ENCODE measurements around the gene ANKRD12. TPM values are rescaled to one million over a fixed set of nuclear protein-coding genes. Genes with fewer than 3 reads are reported as not detected.

ANKRD12 gene
- total RNA-seq, 1 experiment from 2014 or later, result 16.8 TPM

GRCh38 chr18:9201224-9201623, 64.6 kb downstream of the ANKRD12 start:
- Histone ChIP-seq H3K4me2 (ENCODE audit: low read depth, low read length, poor library complexity, severe bottlenecking) (no peak overlapping the region), H4K20me1 (ENCODE audit: insufficient read depth, low read depth, low read length) (no peaks in the 10 kb centered on the region), H2AFZ (ENCODE audit: low read length) (no peak overlapping the region), H3K79me2 (ENCODE audit: low read length) (peaks cover 33% of the 10 kb centered on the region), H3K4me1 (ENCODE audit: low read length) (no peaks in the 10 kb centered on the region), H3K9ac (ENCODE audit: low read length) (no peak overlapping the region), H3K27ac (ENCODE audit: low read length) (no peak overlapping the region), H3K9me2 (replicated peaks; ENCODE audit: insufficient read depth, low read length) (no peaks in the 10 kb centered on the region), H3K4me3 (ENCODE audit: low read length) (no peak overlapping the region), H3K9me3 (ENCODE audit: low read length) (no peaks in the 10 kb centered on the region), H3K27me3 (ENCODE audit: low read length) (no peaks in the 10 kb centered on the region), H3K36me3 (ENCODE audit: insufficient read depth, low read length) (no peaks in the 10 kb centered on the region)
- DNase-seq, result no peak

- H3K79me2 ChIP-seq (ENCODE audit: low read length), result peaks cover 41% of the 10 kb centered on the region
- no peak overlapping the region for H3K9ac ChIP-seq (ENCODE audit: low read length)
- H3K4me1 ChIP-seq (ENCODE audit: low read length), result no peaks in the 10 kb centered on the region
Measured at GRCh38 chr18:9204659-9205058, 68.1 kb downstream of the ANKRD12 start.

DNA sequence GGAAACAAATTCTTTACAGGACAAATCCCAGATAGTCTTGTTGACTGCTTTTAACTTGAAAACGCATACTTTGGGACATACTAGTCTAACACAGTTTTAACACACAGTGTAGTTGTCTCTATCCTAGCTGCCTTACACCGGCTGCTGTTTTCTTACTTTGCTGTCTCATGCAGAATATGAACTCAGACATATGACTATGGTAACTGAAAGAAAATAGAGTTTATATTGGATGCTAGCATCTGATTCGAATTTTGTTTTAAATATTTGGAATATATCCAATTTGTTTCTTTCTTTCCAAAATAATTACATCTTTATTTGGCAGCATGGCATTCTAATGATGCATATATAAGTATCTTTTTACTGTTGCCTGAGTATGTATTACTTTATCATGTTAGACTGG, 69.8 kb downstream of the ANKRD12 start:
- Histone ChIP-seq H3K27me3 (ENCODE audit: low read length) (no peaks in the 10 kb centered on the region), H3K9ac (ENCODE audit: low read length) (no peak overlapping the region), H3K9me3 (ENCODE audit: low read length) (no peaks in the 10 kb centered on the region), H3K9me2 (replicated peaks; ENCODE audit: insufficient read depth, low read length) (no peaks in the 10 kb centered on the region), H3K79me2 (ENCODE audit: low read length) (peaks cover 32% of the 10 kb centered on the region), H3K4me1 (ENCODE audit: low read length) (peaks cover 12% of the 10 kb centered on the region), H4K20me1 (ENCODE audit: insufficient read depth, low read depth, low read length) (no peaks in the 10 kb centered on the region), H3K4me2 (ENCODE audit: low read depth, low read length, poor library complexity, severe bottlenecking) (no peak overlapping the region), H2AFZ (ENCODE audit: low read length) (no peak overlapping the region), H3K27ac (ENCODE audit: low read length) (no peak overlapping the region), H3K4me3 (ENCODE audit: low read length) (no peak overlapping the region), H3K36me3 (ENCODE audit: insufficient read depth, low read length) (peaks cover 11% of the 10 kb centered on the region; the same call in 1 of the 2 replicates)
- DNase-seq, result no peak

More at GRCh38 chr18:9204659-9205058, 68.1 kb downstream of the ANKRD12 start:
- Histone ChIP-seq H3K36me3 (ENCODE audit: insufficient read depth, low read length) (peaks cover 3% of the 10 kb centered on the region; the same call in 1 of the 2 replicates), H3K4me2 (ENCODE audit: low read depth, low read length, poor library complexity, severe bottlenecking) (no peak overlapping the region), H3K27me3 (ENCODE audit: low read length) (no peaks in the 10 kb centered on the region), H2AFZ (ENCODE audit: low read length) (no peak overlapping the region), H4K20me1 (ENCODE audit: insufficient read depth, low read depth, low read length) (no peaks in the 10 kb centered on the region), H3K4me3 (ENCODE audit: low read length) (no peak overlapping the region), H3K9me2 (replicated peaks; ENCODE audit: insufficient read depth, low read length) (no peaks in the 10 kb centered on the region), H3K9me3 (ENCODE audit: low read length) (no peaks in the 10 kb centered on the region), H3K27ac (ENCODE audit: low read length) (no peak overlapping the region)
- no peak for DNase-seq

GRCh38 chr18:9209279-9209678, 72.7 kb downstream of the ANKRD12 start:
- Histone ChIP-seq H3K9me3 (ENCODE audit: low read length) (no peaks in the 10 kb centered on the region), H4K20me1 (ENCODE audit: insufficient read depth, low read depth, low read length) (no peaks in the 10 kb centered on the region), H3K4me3 (ENCODE audit: low read length) (no peak overlapping the region), H3K36me3 (ENCODE audit: insufficient read depth, low read length) (peaks cover 25% of the 10 kb centered on the region; the same call in 1 of the 2 replicates), H3K4me2 (ENCODE audit: low read depth, low read length, poor library complexity, severe bottlenecking) (no peak overlapping the region), H3K79me2 (ENCODE audit: low read length) (peaks cover 23% of the 10 kb centered on the region), H3K27me3 (ENCODE audit: low read length) (no peaks in the 10 kb centered on the region), H3K27ac (ENCODE audit: low read length) (no peak overlapping the region), H2AFZ (ENCODE audit: low read length) (no peak overlapping the region), H3K4me1 (ENCODE audit: low read length) (peaks cover 17% of the 10 kb centered on the region), H3K9me2 (replicated peaks; ENCODE audit: insufficient read depth, low read length) (no peaks in the 10 kb centered on the region), H3K9ac (ENCODE audit: low read length) (no peak overlapping the region)
- DNase-seq, result no peak

DNA sequence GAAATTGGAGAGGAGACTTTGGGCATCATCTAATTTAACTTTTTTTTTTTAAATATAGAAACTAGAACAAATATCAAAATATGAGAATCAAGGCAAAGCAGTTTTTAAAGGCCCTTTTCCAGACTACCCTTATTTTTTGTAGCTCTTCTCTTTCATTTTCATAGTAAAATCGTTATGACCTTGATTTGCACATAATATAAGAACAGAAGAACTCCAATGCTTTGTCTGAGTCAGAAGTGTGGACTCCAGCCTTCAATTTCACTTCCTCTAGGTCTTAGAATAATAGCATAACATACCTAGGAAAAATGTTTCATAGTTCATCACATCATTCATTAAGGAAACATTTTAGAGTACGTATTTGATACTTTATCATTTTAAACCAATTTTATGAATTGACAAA, 74.4 kb downstream of the ANKRD12 start:
- Histone ChIP-seq H3K36me3 (ENCODE audit: insufficient read depth, low read length) (peaks cover 25% of the 10 kb centered on the region; the same call in 1 of the 2 replicates), H3K9ac (ENCODE audit: low read length) (no peak overlapping the region), H3K4me3 (ENCODE audit: low read length) (no peak overlapping the region), H3K27ac (ENCODE audit: low read length) (no peak overlapping the region), H3K4me2 (ENCODE audit: low read depth, low read length, poor library complexity, severe bottlenecking) (no peak overlapping the region), H4K20me1 (ENCODE audit: insufficient read depth, low read depth, low read length) (no peaks in the 10 kb centered on the region), H2AFZ (ENCODE audit: low read length) (no peak overlapping the region), H3K27me3 (ENCODE audit: low read length) (no peaks in the 10 kb centered on the region), H3K79me2 (ENCODE audit: low read length) (peaks cover 15% of the 10 kb centered on the region), H3K9me2 (replicated peaks; ENCODE audit: insufficient read depth, low read length) (no peaks in the 10 kb centered on the region), H3K4me1 (ENCODE audit: low read length) (peaks cover 17% of the 10 kb centered on the region), H3K9me3 (ENCODE audit: low read length) (no peaks in the 10 kb centered on the region)
- DNase-seq, result no peak

DNA sequence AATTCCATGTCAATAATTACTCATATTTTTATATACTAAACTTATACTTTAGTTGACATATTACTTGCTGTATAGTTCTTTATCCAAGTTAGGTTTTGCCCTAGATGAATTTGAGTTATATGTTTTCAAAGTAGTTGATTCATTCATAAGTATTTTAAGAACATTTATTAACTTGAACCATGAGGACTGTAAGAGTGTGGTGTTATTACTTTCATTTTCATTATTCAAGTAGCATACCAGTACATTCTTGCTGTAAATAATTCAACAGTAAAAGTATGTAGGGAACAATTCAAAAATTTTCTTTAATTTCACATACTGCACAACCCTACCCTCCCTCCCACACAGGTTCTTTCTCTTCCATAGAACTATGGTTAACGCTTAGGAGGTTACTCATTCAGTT, 75.4 kb downstream of the ANKRD12 start:
- peaks cover 17% of the 10 kb centered on the region for H3K4me1 ChIP-seq (ENCODE audit: low read length)
- no peak overlapping the region for H3K27ac ChIP-seq (ENCODE audit: low read length)
- peaks cover 11% of the 10 kb centered on the region for H3K79me2 ChIP-seq (ENCODE audit: low read length)
- no peaks in the 10 kb centered on the region for H4K20me1 ChIP-seq (ENCODE audit: insufficient read depth, low read depth, low read length)
- no peak overlapping the region for H3K4me3 ChIP-seq (ENCODE audit: low read length)
- no peaks in the 10 kb centered on the region for H3K27me3 ChIP-seq (ENCODE audit: low read length)
- no peak overlapping the region for H2AFZ ChIP-seq (ENCODE audit: low read length)
- no peak overlapping the region for H3K9ac ChIP-seq (ENCODE audit: low read length)
- H3K9me3 ChIP-seq (ENCODE audit: low read length), result no peaks in the 10 kb centered on the region
- peaks cover 25% of the 10 kb centered on the region; the same call in 1 of the 2 replicates for H3K36me3 ChIP-seq (ENCODE audit: insufficient read depth, low read length)
- H3K9me2 ChIP-seq (replicated peaks; ENCODE audit: insufficient read depth, low read length), result no peaks in the 10 kb centered on the region
- no peak for DNase-seq
- no peak overlapping the region for H3K4me2 ChIP-seq (ENCODE audit: low read depth, low read length, poor library complexity, severe bottlenecking)

GRCh38 chr18:9215221-9215933, 78.8 kb downstream of the ANKRD12 start:
- H4K20me1 ChIP-seq (ENCODE audit: insufficient read depth, low read depth, low read length), result no peaks in the 10 kb centered on the region
- no peaks in the 10 kb centered on the region for H3K27me3 ChIP-seq (ENCODE audit: low read length)
- H3K4me2 ChIP-seq (ENCODE audit: low read depth, low read length, poor library complexity, severe bottlenecking), result no peak overlapping the region
- no peaks in the 10 kb centered on the region for H3K9me3 ChIP-seq (ENCODE audit: low read length)
- peaks cover 19% of the 10 kb centered on the region for H3K36me3 ChIP-seq (ENCODE audit: insufficient read depth, low read length)
- H3K9me2 ChIP-seq (replicated peaks; ENCODE audit: insufficient read depth, low read length), result no peaks in the 10 kb centered on the region
- no peak overlapping the region for H2AFZ ChIP-seq (ENCODE audit: low read length)
- H3K4me3 ChIP-seq (ENCODE audit: low read length), result no peak overlapping the region
- peaks cover 3% of the 10 kb centered on the region; the same call in 1 of the 2 replicates for H3K79me2 ChIP-seq (ENCODE audit: low read length)
- no peak overlapping the region for H3K27ac ChIP-seq (ENCODE audit: low read length)
- peaks cover 16% of the 10 kb centered on the region for H3K4me1 ChIP-seq (ENCODE audit: low read length)
- no peak overlapping the region for H3K9ac ChIP-seq (ENCODE audit: low read length)
- DNase-seq, result no peak

- no peaks in the 10 kb centered on the region for H3K27me3 ChIP-seq (ENCODE audit: low read length)
- DNase-seq, result no peak
- no peak overlapping the region for H3K4me3 ChIP-seq (ENCODE audit: low read length)
- no peak overlapping the region for H3K4me2 ChIP-seq (ENCODE audit: low read depth, low read length, poor library complexity, severe bottlenecking)
- H3K9me2 ChIP-seq (replicated peaks; ENCODE audit: insufficient read depth, low read length), result no peaks in the 10 kb centered on the region
- no peaks in the 10 kb centered on the region for H3K9me3 ChIP-seq (ENCODE audit: low read length)
- no peaks in the 10 kb centered on the region for H3K79me2 ChIP-seq (ENCODE audit: low read length)
- no peak overlapping the region for H3K9ac ChIP-seq (ENCODE audit: low read length)
- H3K36me3 ChIP-seq (ENCODE audit: insufficient read depth, low read length), result peaks cover 14% of the 10 kb centered on the region
- H3K4me1 ChIP-seq (ENCODE audit: low read length), result peaks cover 5% of the 10 kb centered on the region; the same call in 1 of the 2 replicates
- H4K20me1 ChIP-seq (ENCODE audit: insufficient read depth, low read depth, low read length), result no peaks in the 10 kb centered on the region
- H3K27ac ChIP-seq (ENCODE audit: low read length), result no peak overlapping the region
- no peak overlapping the region for H2AFZ ChIP-seq (ENCODE audit: low read length)
Measured at GRCh38 chr18:9216459-9216858, 79.9 kb downstream of the ANKRD12 start.
